Activated B cell treated with CpG ODN at 0.5 μM for 24 hours (primary cell): ENCODE data around the gene VPS13C. TPM values are rescaled to one million over a fixed set of nuclear protein-coding genes. Genes with fewer than 3 reads are reported as not detected.

Experiments used
- ATAC-seq: fragments of 200-7000 bp; cut with Tn5 transposase; one replicate; pipeline ENCODE4 v1.10.0; 2021; ENCODE audit warnings: low read depth, mild to moderate bottlenecking, moderate library complexity
- CTCF ChIA-PET: fragments of 350-600 bp; sonication (Branson Sonifier 250); formaldehyde crosslinking; loops from one replicate; lab custom pipeline; 2021; ENCODE audit warnings: antibody characterized with exemption; lab: Charles Lee
- POLR2A ChIA-PET: fragments of 350-600 bp; sonication (Branson Sonifier 250); formaldehyde crosslinking; loops from one replicate; lab custom pipeline; 2021; ENCODE audit warnings: antibody characterized with exemption; lab: Charles Lee
- DNase-seq: peaks from one replicate; pipeline ENCODE4 v3.0.0; 2022
- H3K27ac Mint-ChIP-seq: one replicate; pipeline ENCODE4 v1.8.0; 2020; ENCODE audit warnings: mixed read lengths
- H3K27me3 Mint-ChIP-seq: one replicate; pipeline ENCODE4 v1.8.0; 2021; ENCODE audit warnings: mixed read lengths
- H3K36me3 Mint-ChIP-seq: one replicate; pipeline ENCODE4 v1.8.0; 2021; ENCODE audit warnings: low read depth, mixed read lengths
- H3K4me1 Mint-ChIP-seq: one replicate; pipeline ENCODE4 v1.8.0; 2021; ENCODE audit warnings: mixed read lengths
- H3K4me3 Mint-ChIP-seq: one replicate; pipeline ENCODE4 v1.8.0; 2020; ENCODE audit warnings: mild to moderate bottlenecking, mixed read lengths
- H3K9me3 Mint-ChIP-seq: one replicate; pipeline ENCODE4 v1.8.0; 2020; ENCODE audit warnings: mixed read lengths
- intact Hi-C: fragments of 100-400 bp; cut with micrococcal nuclease; formaldehyde crosslinking; loops from one replicate; pipeline ENCODE4 v1.15.1; 2024
- total RNA-seq: library from RNA; stranded (reverse); gene quantifications from 2 replicates; pipeline ENCODE4 v1.2.3, GENCODE V29; 2022
- TF ChIP-seq, protein P1 (sequence below): fragments of 200-600 bp; IDR thresholded peaks from one replicate; pipeline ENCODE4 v1.8.0; 2022; ENCODE audit warnings: antibody characterized with exemption, mild to moderate bottlenecking

Gene VPS13C
- total RNA-seq, 1 donor from 2014 or later: 172 TPM

DNA sequence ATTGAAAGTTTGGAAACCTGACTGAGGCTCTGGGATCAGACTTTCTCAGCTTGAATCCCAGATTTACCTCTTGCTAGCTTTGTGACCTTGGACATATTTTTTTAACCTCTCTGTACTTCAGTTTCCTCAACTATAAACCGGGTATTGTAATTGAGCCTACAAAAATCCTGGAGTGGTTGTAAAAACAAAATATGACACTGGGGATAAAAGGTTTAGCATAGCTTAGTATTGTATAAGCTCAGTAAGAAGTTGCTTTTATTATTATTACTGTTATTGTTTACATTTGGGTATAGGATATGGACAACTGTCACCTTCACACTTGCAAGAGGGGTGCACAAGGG is 28.1 kb upstream of the VPS13C start:
- POLR2A ChIA-PET: no interaction called here
- no peak for ATAC-seq
- CTCF ChIA-PET: interaction anchor here (0.7 to 1.0 kb wide), 2 partner anchors 19 to 1643 kb away, joined by 4 read pairs; no protein-coding TSS in a partner anchor

DNA sequence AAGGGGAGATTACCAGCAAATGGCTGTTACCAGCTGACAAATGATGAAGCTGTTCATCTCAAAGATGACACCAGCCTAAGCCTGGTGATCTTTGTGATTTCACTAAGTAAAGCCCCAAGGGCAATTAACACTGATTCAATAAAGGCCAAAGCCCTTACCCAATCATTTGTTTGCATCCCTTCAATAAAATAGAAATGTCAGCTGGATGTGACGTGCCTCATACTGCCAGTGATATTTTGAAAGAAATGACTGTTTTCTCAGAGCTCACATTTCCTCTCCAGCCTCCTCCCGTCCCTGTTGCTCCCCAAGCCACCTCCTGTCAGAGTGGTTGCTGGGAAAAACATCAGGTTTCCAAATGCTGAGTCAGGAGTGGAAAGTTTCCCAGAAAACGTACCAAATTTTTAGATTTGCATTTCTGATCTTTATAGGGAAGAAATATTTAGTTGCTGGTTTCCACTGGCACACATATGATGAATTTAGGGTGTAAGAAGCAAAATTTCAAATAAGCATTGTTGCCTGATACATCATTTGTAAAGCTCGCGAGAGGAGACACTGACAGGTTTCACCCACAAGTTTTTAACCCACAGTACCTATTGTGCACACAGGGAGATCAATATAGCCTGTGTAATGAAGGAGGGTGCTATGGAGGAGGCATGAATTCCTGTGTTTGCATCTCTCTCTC is 27.6 kb upstream of the VPS13C start:
- CTCF ChIA-PET: no interaction called here
- POLR2A ChIA-PET: no interaction called here
- no peak overlapping the region for H3K27ac Mint-ChIP-seq
- H3K36me3 Mint-ChIP-seq: no peaks in the 10 kb centered on the region
- H3K9me3 Mint-ChIP-seq: peaks cover 10% of the 10 kb centered on the region
- H3K4me3 Mint-ChIP-seq: no peak overlapping the region
- intact Hi-C loops: no loop called here
- peaks cover 5% of the 10 kb centered on the region for H3K27me3 Mint-ChIP-seq
- ATAC-seq: no peak
- no peaks in the 10 kb centered on the region for H3K4me1 Mint-ChIP-seq
- DNase-seq: no peak
- TF ChIP-seq, protein P1, sequence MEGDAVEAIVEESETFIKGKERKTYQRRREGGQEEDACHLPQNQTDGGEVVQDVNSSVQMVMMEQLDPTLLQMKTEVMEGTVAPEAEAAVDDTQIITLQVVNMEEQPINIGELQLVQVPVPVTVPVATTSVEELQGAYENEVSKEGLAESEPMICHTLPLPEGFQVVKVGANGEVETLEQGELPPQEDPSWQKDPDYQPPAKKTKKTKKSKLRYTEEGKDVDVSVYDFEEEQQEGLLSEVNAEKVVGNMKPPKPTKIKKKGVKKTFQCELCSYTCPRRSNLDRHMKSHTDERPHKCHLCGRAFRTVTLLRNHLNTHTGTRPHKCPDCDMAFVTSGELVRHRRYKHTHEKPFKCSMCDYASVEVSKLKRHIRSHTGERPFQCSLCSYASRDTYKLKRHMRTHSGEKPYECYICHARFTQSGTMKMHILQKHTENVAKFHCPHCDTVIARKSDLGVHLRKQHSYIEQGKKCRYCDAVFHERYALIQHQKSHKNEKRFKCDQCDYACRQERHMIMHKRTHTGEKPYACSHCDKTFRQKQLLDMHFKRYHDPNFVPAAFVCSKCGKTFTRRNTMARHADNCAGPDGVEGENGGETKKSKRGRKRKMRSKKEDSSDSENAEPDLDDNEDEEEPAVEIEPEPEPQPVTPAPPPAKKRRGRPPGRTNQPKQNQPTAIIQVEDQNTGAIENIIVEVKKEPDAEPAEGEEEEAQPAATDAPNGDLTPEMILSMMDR: no peak

More for the DNA sequence above, 28.1 kb upstream of the VPS13C start:
- no peaks in the 10 kb centered on the region for H3K4me1 Mint-ChIP-seq
- H3K36me3 Mint-ChIP-seq: no peaks in the 10 kb centered on the region
- H3K4me3 Mint-ChIP-seq: no peak overlapping the region
- H3K27ac Mint-ChIP-seq: no peak overlapping the region
- TF ChIP-seq, protein P1: no peak
- H3K27me3 Mint-ChIP-seq: peaks cover 5% of the 10 kb centered on the region
- H3K9me3 Mint-ChIP-seq: peaks cover 9% of the 10 kb centered on the region
- intact Hi-C loops: no loop called here
- DNase-seq: no peak

DNA sequence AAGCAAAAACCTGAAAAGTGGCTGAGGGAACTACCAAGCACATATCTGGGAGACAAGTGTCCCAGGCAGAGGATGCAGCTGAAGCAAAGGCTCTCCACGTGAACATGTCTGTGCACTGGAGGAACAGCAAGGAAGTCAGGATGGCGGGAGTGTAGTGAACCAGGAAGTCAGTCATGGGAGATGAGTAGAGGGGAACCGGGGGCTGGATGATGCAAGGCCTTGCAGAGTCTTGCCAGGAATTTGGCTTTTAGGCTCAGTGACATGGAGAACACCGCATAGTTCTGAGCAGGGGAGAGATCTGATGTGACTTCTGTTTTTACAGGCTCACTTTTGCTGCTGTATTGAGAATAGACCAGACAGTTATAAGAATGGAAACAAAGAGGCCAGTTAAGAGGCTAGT is 25.5 kb upstream of the VPS13C start:
- ChIA-PET POLR2A (no interaction called here), CTCF (no interaction called here)
- Mint-ChIP-seq H3K4me1 (no peaks in the 10 kb centered on the region), H3K4me3 (no peak overlapping the region), H3K9me3 (peaks cover 10% of the 10 kb centered on the region), H3K27ac (no peak overlapping the region), H3K27me3 (peaks cover 5% of the 10 kb centered on the region), H3K36me3 (no peaks in the 10 kb centered on the region)
- ATAC-seq (no peak), DNase-seq (no peak)
- intact Hi-C loops: no loop called here
- TF ChIP-seq, protein P1: no peak

DNA sequence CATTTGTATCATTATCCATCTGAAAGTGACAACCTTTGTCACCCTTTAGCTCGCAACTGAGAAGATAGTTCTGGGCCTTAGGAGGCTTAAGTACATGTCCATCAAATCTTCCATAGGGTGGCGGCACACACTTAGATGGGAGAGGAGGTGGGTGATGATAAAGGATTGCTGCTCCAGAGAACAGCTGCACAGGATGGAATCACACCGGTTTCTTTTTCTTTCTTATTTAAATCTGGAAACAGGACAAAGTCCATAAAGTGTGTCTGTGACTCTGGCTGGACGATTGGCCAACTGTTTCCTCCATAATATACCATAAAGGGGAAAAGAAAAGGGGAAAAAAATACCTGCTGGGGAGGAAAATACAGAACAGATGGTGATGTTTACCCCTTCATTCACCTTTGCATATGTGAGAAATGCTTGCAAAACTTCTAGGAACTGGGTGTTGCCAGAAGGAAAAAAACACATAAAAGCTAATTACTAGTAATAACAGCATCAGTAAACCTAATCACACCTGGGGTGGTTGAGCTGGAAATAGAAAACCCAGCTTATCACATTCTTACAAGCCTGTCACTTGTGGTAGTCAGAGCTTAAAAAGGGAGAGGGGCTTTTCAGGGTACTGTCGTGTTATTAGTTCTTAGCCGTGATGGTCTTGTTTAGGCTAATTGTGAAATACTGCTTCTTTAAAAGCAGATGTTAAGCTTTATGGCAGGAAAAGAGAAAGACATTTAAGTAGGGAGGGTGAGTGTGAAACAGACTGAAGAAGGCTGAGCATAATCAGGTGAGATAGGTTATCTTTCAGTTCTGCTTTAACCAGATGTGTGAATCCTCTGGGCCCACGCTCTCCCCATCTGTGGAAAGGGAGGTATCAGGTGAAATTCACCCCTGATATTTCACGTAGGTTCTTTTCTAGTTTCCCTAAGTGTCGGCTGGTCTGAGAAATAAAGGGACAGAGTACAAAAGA is 23.2 kb upstream of the VPS13C start:
- peaks cover 10% of the 10 kb centered on the region for H3K9me3 Mint-ChIP-seq
- H3K4me1 Mint-ChIP-seq: no peaks in the 10 kb centered on the region
- H3K27ac Mint-ChIP-seq: no peak overlapping the region
- intact Hi-C loops: no loop called here
- DNase-seq (no peak), ATAC-seq (no peak)
- no peak overlapping the region for H3K4me3 Mint-ChIP-seq
- TF ChIP-seq, protein P1: no peak
- H3K36me3 Mint-ChIP-seq: no peaks in the 10 kb centered on the region
- ChIA-PET CTCF (no interaction called here), POLR2A (no interaction called here)
- H3K27me3 Mint-ChIP-seq: no peaks in the 10 kb centered on the region

DNA sequence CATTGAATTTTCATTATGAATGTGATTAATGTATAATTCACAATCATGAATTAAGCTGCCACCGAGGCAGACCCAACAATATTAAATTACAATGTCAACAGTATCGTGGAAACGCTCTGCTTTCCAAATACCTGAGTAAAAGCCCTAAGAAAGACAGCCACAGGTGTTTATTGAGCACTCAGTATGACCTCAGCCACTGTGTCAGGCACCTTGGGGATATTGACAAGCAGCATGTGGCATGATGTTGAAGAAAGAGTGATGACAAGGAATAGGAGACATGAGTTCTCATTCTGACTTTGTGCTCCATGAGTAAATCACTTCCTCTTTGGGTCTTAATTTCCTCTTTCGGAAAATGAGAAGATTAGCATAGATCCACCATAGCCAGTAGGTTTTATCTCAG is 19.3 kb upstream of the VPS13C start:
- H3K4me3 Mint-ChIP-seq: no peak overlapping the region
- ChIA-PET POLR2A (no interaction called here), CTCF (no interaction called here)
- H3K36me3 Mint-ChIP-seq: no peaks in the 10 kb centered on the region
- TF ChIP-seq, protein P1: no peak
- no peak overlapping the region for H3K27ac Mint-ChIP-seq
- H3K27me3 Mint-ChIP-seq: peaks cover 2% of the 10 kb centered on the region
- no peak for DNase-seq
- ATAC-seq: no peak
- intact Hi-C loops: no loop called here
- peaks cover 10% of the 10 kb centered on the region for H3K9me3 Mint-ChIP-seq
- no peaks in the 10 kb centered on the region for H3K4me1 Mint-ChIP-seq
